Activated B cell treated with CpG ODN at 0.5 μM for 24 hours (primary cell): ENCODE results near the gene ZRANB2. TPM values are rescaled to one million over a fixed set of nuclear protein-coding genes. Genes with fewer than 3 reads are reported as not detected.

Source experiments
- ATAC-seq: fragments of 200-7000 bp; cut with Tn5 transposase; one replicate; pipeline ENCODE4 v1.10.0; 2021; ENCODE audit warnings: low read depth, mild to moderate bottlenecking, moderate library complexity
- CTCF ChIA-PET: fragments of 350-600 bp; sonication (Branson Sonifier 250); formaldehyde crosslinking; loops from one replicate; lab custom pipeline; 2021; ENCODE audit warnings: antibody characterized with exemption; lab: Charles Lee
- POLR2A ChIA-PET: fragments of 350-600 bp; sonication (Branson Sonifier 250); formaldehyde crosslinking; loops from one replicate; lab custom pipeline; 2021; ENCODE audit warnings: antibody characterized with exemption; lab: Charles Lee
- DNase-seq: peaks from one replicate; pipeline ENCODE4 v3.0.0; 2022
- H3K27ac Mint-ChIP-seq: one replicate; pipeline ENCODE4 v1.8.0; 2020; ENCODE audit warnings: mixed read lengths
- H3K27me3 Mint-ChIP-seq: one replicate; pipeline ENCODE4 v1.8.0; 2021; ENCODE audit warnings: mixed read lengths
- H3K36me3 Mint-ChIP-seq: one replicate; pipeline ENCODE4 v1.8.0; 2021; ENCODE audit warnings: low read depth, mixed read lengths
- H3K4me1 Mint-ChIP-seq: one replicate; pipeline ENCODE4 v1.8.0; 2021; ENCODE audit warnings: mixed read lengths
- H3K4me3 Mint-ChIP-seq: one replicate; pipeline ENCODE4 v1.8.0; 2020; ENCODE audit warnings: mild to moderate bottlenecking, mixed read lengths
- H3K9me3 Mint-ChIP-seq: one replicate; pipeline ENCODE4 v1.8.0; 2020; ENCODE audit warnings: mixed read lengths
- intact Hi-C: fragments of 100-400 bp; cut with micrococcal nuclease; formaldehyde crosslinking; loops from one replicate; pipeline ENCODE4 v1.15.1; 2024
- total RNA-seq: library from RNA; stranded (reverse); gene quantifications from 2 replicates; pipeline ENCODE4 v1.2.3, GENCODE V29; 2022
- TF ChIP-seq, protein P1 (sequence below): fragments of 200-600 bp; IDR thresholded peaks from one replicate; pipeline ENCODE4 v1.8.0; 2022; ENCODE audit warnings: antibody characterized with exemption, mild to moderate bottlenecking

ZRANB2 gene
- total RNA-seq, 1 donor from 2014 or later: 130 TPM

DNA sequence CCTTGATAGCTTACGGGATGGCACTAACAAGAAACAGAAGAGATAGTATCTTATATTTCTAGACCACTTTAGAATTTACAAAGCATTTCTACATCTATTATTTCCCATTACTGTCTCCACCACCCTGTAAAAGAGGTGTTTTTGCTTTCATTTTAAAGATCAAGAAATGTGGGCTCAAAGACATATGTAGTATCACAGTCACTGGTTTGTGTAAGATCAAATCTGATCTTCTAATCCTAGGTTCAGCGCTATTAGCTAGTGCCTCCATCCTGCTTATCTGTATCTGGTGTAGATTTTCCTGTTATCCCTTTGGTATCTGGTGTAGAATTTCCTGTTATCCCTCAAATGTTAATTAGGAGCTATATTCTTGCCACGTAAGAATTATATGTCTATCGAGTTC lies 23.6 kb upstream of the ZRANB2 start:
- Mint-ChIP-seq H3K36me3 (no peaks in the 10 kb centered on the region), H3K4me1 (no peaks in the 10 kb centered on the region), H3K27me3 (peaks cover 4% of the 10 kb centered on the region), H3K4me3 (no peak overlapping the region), H3K9me3 (no peaks in the 10 kb centered on the region), H3K27ac (no peak overlapping the region)
- ChIA-PET CTCF (no interaction called here), POLR2A (no interaction called here)
- DNase-seq (no peak), ATAC-seq (no peak)
- TF ChIP-seq, protein P1, sequence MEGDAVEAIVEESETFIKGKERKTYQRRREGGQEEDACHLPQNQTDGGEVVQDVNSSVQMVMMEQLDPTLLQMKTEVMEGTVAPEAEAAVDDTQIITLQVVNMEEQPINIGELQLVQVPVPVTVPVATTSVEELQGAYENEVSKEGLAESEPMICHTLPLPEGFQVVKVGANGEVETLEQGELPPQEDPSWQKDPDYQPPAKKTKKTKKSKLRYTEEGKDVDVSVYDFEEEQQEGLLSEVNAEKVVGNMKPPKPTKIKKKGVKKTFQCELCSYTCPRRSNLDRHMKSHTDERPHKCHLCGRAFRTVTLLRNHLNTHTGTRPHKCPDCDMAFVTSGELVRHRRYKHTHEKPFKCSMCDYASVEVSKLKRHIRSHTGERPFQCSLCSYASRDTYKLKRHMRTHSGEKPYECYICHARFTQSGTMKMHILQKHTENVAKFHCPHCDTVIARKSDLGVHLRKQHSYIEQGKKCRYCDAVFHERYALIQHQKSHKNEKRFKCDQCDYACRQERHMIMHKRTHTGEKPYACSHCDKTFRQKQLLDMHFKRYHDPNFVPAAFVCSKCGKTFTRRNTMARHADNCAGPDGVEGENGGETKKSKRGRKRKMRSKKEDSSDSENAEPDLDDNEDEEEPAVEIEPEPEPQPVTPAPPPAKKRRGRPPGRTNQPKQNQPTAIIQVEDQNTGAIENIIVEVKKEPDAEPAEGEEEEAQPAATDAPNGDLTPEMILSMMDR: no peak
- intact Hi-C loops: no loop called here

GRCh38 chr1:71101839-71102376 lies 21.1 kb upstream of the ZRANB2 start:
- H3K4me3 Mint-ChIP-seq: no peak overlapping the region
- no peaks in the 10 kb centered on the region for H3K9me3 Mint-ChIP-seq
- no peak overlapping the region for H3K27ac Mint-ChIP-seq
- DNase-seq (no peak), ATAC-seq (no peak)
- H3K27me3 Mint-ChIP-seq: peaks cover 4% of the 10 kb centered on the region
- no peaks in the 10 kb centered on the region for H3K36me3 Mint-ChIP-seq
- intact Hi-C loops: no loop called here
- H3K4me1 Mint-ChIP-seq: no peaks in the 10 kb centered on the region
- TF ChIP-seq, protein P1: no peak
- ChIA-PET POLR2A (no interaction called here), CTCF (no interaction called here)

- H3K27me3 Mint-ChIP-seq: no peaks in the 10 kb centered on the region
- intact Hi-C loops: no loop called here
- TF ChIP-seq, protein P1: no peak
- no peaks in the 10 kb centered on the region for H3K9me3 Mint-ChIP-seq
- no peaks in the 10 kb centered on the region for H3K4me1 Mint-ChIP-seq
- no peaks in the 10 kb centered on the region for H3K36me3 Mint-ChIP-seq
- H3K27ac Mint-ChIP-seq: no peak overlapping the region
- DNase-seq (no peak), ATAC-seq (no peak)
- POLR2A ChIA-PET: no interaction called here
- H3K4me3 Mint-ChIP-seq: no peak overlapping the region
- CTCF ChIA-PET: no interaction called here
Observed at GRCh38 chr1:71097428-71097827, 16.6 kb upstream of the ZRANB2 start.

GRCh38 chr1:71094913-71095312 lies 14.1 kb upstream of the ZRANB2 start:
- intact Hi-C loops: loop anchor here (5.0 kb wide), 1 partner anchor 942 kb away; no protein-coding TSS in a partner anchor
- H3K4me3 Mint-ChIP-seq: no peak overlapping the region
- H3K4me1 Mint-ChIP-seq: no peaks in the 10 kb centered on the region
- POLR2A ChIA-PET: no interaction called here
- peaks cover 7% of the 10 kb centered on the region for H3K27me3 Mint-ChIP-seq
- CTCF ChIA-PET: no interaction called here
- ATAC-seq: no peak
- TF ChIP-seq, protein P1: no peak
- no peaks in the 10 kb centered on the region for H3K36me3 Mint-ChIP-seq
- DNase-seq: no peak
- H3K9me3 Mint-ChIP-seq: no peaks in the 10 kb centered on the region
- no peak overlapping the region for H3K27ac Mint-ChIP-seq

- H3K4me1 Mint-ChIP-seq: no peaks in the 10 kb centered on the region
- no peaks in the 10 kb centered on the region for H3K36me3 Mint-ChIP-seq
- intact Hi-C loops: loop anchor here (5.0 kb wide), 1 partner anchor 943 kb away; no protein-coding TSS in a partner anchor
- no peak overlapping the region for H3K4me3 Mint-ChIP-seq
- CTCF ChIA-PET: no interaction called here
- TF ChIP-seq, protein P1: no peak
- H3K9me3 Mint-ChIP-seq: no peaks in the 10 kb centered on the region
- peaks cover 9% of the 10 kb centered on the region for H3K27me3 Mint-ChIP-seq
- ATAC-seq (no peak), DNase-seq (no peak)
- H3K27ac Mint-ChIP-seq: no peak overlapping the region
- POLR2A ChIA-PET: no interaction called here
Observed at GRCh38 chr1:71093938-71094337, 13.1 kb upstream of the ZRANB2 start.
